Measurements from ENCODE around the gene CELF5. TPM values are rescaled to one million over a fixed set of nuclear protein-coding genes. Genes with fewer than 3 reads are reported as not detected.

The CELF5 gene
- total and polyA plus RNA-seq, 10 donors, result 0.05 to 0.19 (median 0.10) TPM; not detected in 7

- DNase-seq, result no peak
- no peak overlapping the region for H3K27ac ChIP-seq
- intact Hi-C loops (cut with DNase I; ENCODE audit: low total_unique reads), result no loop called here
- H3K36me3 ChIP-seq, result no peaks in the 10 kb centered on the region
- H3K4me3 ChIP-seq, result no peak overlapping the region
- WGBS, 5 donors, result 88 to 96% (median 92%) methylated on average over 9 of the region's 9 CpGs
- TF ChIP-seq POLR2A (IDR thresholded peaks at IDR 0.05), result no peak
- no peak for TF ChIP-seq POLR2AphosphoS5 (IDR thresholded peaks at IDR 0.05)
- TF ChIP-seq, protein P1, sequence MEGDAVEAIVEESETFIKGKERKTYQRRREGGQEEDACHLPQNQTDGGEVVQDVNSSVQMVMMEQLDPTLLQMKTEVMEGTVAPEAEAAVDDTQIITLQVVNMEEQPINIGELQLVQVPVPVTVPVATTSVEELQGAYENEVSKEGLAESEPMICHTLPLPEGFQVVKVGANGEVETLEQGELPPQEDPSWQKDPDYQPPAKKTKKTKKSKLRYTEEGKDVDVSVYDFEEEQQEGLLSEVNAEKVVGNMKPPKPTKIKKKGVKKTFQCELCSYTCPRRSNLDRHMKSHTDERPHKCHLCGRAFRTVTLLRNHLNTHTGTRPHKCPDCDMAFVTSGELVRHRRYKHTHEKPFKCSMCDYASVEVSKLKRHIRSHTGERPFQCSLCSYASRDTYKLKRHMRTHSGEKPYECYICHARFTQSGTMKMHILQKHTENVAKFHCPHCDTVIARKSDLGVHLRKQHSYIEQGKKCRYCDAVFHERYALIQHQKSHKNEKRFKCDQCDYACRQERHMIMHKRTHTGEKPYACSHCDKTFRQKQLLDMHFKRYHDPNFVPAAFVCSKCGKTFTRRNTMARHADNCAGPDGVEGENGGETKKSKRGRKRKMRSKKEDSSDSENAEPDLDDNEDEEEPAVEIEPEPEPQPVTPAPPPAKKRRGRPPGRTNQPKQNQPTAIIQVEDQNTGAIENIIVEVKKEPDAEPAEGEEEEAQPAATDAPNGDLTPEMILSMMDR (IDR thresholded peaks at IDR 0.05 in 8 of 11, conservative IDR thresholded peaks at IDR 0.05 in 3 of 11), result no peak
- H3K9me3 ChIP-seq, result no peaks in the 10 kb centered on the region
- H3K27me3 ChIP-seq (replicated peaks in 1 of 7), result peaks cover 0 to 69% (median 5%) of the 10 kb centered on the region in 7 donors
- no peaks in the 10 kb centered on the region for H3K4me1 ChIP-seq
Measured at GRCh38 chr19:3245050-3245449, 20.6 kb downstream of the CELF5 start.

DNA sequence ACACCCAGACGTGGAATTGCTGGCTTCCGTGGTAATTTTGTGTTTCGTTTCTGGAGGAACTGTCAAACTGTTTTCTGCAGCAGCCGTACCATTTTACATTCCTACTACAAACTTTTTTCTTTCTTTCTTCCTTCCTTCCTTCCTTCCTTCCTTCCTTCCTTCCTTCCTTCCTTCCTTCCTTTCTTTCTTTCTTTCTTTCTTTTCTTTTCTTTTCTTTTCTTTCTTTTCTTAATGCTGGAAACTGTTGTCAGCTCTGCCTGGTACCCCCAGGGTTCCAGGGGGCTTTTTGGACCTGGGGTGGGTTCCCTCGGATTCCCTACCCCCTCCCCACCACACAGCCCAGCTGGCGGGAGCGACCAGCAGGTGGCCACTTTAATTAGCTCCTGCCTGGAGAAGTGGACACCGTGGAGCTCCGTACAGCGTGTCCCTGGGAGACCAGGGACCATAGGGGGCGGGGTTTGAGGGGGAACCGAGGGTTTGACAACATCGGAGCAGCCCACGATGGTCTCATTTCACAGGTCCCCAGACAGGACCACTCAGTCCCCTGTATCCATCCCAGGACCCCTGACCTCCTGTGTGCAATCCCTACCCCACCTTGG, 24.4 kb downstream of the CELF5 start:
- TF ChIP-seq, protein P1 (IDR thresholded peaks at IDR 0.05 in 8 of 11, conservative IDR thresholded peaks at IDR 0.05 in 3 of 11), result no peak
- TF ChIP-seq POLR2A (IDR thresholded peaks at IDR 0.05), result no peak
- no peak for TF ChIP-seq POLR2AphosphoS5 (IDR thresholded peaks at IDR 0.05)
- Histone ChIP-seq H3K36me3 (no peaks in the 10 kb centered on the region), H3K4me3 (no peak overlapping the region), H3K4me1 (no peaks in the 10 kb centered on the region), H3K27me3 (replicated peaks in 1 of 7) (peaks cover 0 to 67% (median 0%) of the 10 kb centered on the region in 7 donors), H3K27ac (no peak overlapping the region), H3K9me3 (peaks cover 0 to 12% (median 10%) of the 10 kb centered on the region in 8 donors)
- no peak for DNase-seq
- intact Hi-C loops (cut with DNase I; ENCODE audit: low total_unique reads), result no loop called here
- WGBS, 5 donors, result 42 to 56% (median 51%) methylated on average over 12 to 14 of the region's 14 CpGs

- peaks cover 0 to 61% (median 0%) of the 10 kb centered on the region in 7 donors for H3K27me3 ChIP-seq (replicated peaks in 1 of 7)
- TF ChIP-seq POLR2A (IDR thresholded peaks at IDR 0.05) (no peak), POLR2AphosphoS5 (IDR thresholded peaks at IDR 0.05) (no peak)
- TF ChIP-seq, protein P1 (IDR thresholded peaks at IDR 0.05 in 8 of 11, conservative IDR thresholded peaks at IDR 0.05 in 3 of 11), result no peak
- 76 to 89% (median 77%) methylated on average over 10 of the region's 10 CpGs for WGBS, 5 donors
- H3K9me3 ChIP-seq, result peaks cover 0 to 15% (median 10%) of the 10 kb centered on the region in 8 donors
- intact Hi-C loops (cut with DNase I; ENCODE audit: low total_unique reads), result no loop called here
- H3K36me3 ChIP-seq, result no peaks in the 10 kb centered on the region
- no peak overlapping the region for H3K27ac ChIP-seq
- no peaks in the 10 kb centered on the region for H3K4me1 ChIP-seq
- H3K4me3 ChIP-seq, result no peak overlapping the region
- DNase-seq, result no peak
Measured at GRCh38 chr19:3249408-3249807, 24.9 kb downstream of the CELF5 start.

GRCh38 chr19:3250675-3251074, 26.2 kb downstream of the CELF5 start:
- Histone ChIP-seq H3K4me1 (no peaks in the 10 kb centered on the region), H3K27ac (no peak overlapping the region), H3K9me3 (peaks cover 0 to 15% (median 10%) of the 10 kb centered on the region in 8 donors), H3K36me3 (no peaks in the 10 kb centered on the region), H3K4me3 (no peak overlapping the region), H3K27me3 (replicated peaks in 1 of 7) (peaks cover 0 to 59% (median 0%) of the 10 kb centered on the region in 7 donors)
- 68 to 80% (median 69%) methylated on average over 7 of the region's 7 CpGs for WGBS, 5 donors
- TF ChIP-seq, protein P1 (IDR thresholded peaks at IDR 0.05 in 8 of 11, conservative IDR thresholded peaks at IDR 0.05 in 3 of 11), result peak in 10 of 11 experiments; percentile 22 to 76 (median 54)
- TF ChIP-seq POLR2AphosphoS5 (IDR thresholded peaks at IDR 0.05), result no peak
- no peak for TF ChIP-seq POLR2A (IDR thresholded peaks at IDR 0.05)
- no peak for DNase-seq
- intact Hi-C loops (cut with DNase I; ENCODE audit: low total_unique reads), result no loop called here
